ENCODE results near the gene ADAMTS2.

ADAMTS2 gene

DNA sequence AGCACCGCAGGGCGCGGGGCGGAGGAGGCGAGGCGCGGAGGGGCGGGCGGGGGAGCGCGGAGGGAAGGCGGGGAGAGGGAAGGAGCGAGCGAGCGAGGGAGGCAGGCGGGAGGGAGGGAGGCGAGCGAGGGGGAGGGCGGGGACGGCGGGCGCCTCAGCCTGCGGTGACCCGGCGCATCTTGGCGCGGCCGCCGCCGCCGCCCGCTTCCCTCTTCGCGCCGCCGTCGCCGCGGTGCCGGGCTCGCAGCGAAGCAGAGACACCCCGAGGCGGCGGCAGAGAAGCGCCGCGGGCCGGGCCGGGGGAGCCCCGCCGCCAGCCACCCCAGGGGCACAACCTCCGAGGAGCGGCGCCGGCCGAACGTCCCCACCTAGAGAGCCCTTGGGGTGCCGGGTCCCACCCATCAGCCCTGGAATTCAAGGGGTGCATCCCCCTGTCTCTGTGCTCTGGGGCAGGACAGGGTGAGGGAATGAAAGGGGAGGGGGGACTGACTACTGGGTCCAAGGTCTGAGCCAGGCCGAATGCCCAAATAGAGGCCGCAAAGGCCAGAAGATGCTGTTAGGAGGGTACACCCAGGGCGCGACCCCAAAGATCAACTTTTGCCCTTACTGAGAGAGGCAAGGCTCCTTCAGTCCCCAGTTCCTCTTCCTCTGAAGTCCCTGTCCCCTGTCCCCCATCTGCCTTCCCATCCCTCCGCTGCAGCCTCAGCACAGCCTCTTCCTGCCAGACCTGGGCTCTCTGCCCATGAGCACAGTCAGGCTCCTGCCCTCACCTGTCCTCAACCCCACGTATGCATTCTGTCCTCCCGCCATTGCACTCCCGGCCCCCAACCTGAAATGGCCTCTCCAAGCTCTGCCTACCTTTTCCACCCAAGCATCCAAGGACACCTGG is at the start of gene ADAMTS2:
Gene ADAMTS2, minus strand, starts transcription at position 29 of the 889 bp plus-strand sequence. CDS start 133 bp downstream, outside the sequence.
- DNase-seq, result peak; percentile 6

DNA sequence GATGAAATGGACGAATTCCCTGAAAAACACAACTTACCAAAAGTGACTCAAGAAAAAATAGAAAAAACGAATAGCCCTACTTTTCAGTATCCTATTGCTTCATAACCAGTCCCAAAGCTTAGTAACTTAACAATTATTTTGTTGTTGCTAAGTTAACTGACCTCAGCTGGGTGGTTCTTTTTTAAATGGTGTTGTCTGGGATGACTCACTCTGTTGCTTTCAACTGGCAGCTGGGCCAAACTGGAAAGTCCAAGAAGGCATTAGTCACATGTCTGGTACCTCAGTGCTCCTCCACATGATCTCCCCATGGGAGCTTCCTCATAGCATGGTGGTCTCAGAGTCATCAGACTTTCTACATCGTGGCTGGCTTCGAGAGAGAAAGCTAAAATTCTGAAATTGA is 47.8 kb upstream of the ADAMTS2 start:
- DNase-seq, result no peak

DNA sequence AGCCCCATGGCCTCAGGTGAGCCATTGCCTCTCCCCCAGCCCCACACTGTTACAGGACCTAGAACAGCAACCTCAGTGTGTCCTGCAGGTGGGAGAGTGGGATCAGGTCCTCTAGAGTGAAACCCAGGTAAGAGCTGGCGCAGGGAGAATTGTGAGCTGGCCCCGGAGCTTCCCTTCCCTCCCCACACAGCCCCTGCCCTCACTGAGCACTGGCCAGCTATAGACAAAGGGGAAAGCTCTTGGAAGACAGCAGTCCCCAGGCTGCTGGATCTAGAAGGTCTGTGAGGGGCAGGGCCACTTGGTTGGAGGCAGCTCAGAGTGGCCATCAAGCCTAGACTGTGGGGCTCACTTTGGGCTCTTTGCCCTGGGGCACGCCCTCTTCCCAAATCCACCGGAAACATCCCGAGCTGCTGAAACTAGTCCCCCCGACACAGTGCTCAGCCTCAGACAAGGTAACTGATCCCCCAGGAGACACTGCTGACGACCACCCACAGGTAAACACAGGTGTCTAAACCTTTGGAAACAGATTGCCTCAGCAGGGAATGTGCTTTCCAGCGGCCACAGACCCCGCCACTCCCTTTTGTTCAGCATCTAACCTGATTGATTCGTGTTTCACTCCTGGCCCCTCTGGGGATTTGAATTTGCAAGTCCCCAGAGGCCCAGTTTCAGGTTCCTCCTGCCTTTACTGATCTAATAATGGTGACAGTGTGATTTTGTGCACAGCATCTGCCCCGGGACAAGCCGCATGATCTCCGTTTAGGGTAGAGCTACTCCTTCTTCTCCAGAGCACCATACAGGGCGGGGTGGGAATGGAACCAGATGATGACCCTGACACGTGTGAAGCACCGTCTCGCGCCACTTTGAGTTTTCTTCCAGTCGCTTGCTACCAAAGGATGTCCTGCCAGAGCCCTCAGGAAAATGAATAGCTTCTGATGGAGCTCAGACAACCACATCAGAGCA is 42.2 kb upstream of the ADAMTS2 start:
- no peak for DNase-seq

DNA sequence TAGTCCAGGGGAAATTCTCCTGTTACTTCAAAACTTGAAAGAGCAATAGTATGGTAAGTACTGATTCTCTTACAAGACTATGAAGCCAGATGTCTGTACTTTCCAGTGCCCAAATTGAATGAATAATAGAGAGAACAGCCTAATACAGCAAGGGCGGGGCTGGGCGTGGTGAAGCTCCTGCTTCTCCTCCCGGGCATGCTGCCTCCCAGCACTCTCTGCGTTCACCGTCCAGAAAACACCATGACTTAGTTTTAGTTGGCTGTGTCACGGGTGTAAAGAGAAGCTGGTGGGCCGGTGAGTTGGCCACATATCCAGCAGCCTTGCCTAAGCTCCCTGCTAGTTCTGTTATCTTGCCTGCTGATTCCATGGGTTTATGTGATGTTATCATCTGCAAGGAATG is 40.7 kb upstream of the ADAMTS2 start:
- DNase-seq, result no peak

DNA sequence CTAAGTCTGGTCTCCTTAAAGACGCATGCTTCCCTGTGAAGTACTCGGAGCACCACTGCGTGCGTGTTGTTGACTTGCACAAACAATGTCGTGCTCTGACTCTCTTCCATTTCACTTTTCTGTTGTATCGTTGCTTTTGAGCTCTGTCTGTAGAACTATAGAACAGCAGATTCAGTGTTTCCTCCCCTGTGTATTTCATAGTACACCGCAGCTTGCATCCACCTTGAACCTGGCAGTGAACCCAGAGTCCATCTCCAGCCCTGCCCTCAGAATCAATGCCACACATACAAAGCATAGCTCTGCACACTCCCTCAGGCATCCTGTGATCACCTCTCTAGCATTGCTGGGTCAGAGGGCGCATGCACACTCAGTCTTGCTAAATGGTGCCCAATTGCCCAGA is 37.2 kb upstream of the ADAMTS2 start:
- no peak for DNase-seq

DNA sequence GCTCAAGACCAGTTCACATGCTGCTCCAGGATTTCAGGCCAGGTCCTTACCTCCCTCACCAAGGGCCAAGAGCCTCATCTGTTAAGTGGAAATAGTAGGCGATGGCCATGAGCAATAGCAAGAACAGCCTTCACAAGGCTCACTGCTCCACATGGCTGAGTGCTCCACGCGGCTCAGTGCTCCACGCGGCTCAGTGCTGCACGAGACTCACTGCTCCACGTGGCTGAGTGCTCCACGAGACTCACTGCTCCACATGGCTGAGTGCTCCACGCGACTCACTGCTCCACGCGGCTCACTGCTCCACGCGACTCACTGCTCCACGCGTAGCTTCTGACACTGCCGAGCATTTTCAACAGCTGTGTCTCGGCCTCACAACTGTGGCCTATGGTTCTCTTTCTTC is 36.4 kb upstream of the ADAMTS2 start:
- DNase-seq, result no peak

DNA sequence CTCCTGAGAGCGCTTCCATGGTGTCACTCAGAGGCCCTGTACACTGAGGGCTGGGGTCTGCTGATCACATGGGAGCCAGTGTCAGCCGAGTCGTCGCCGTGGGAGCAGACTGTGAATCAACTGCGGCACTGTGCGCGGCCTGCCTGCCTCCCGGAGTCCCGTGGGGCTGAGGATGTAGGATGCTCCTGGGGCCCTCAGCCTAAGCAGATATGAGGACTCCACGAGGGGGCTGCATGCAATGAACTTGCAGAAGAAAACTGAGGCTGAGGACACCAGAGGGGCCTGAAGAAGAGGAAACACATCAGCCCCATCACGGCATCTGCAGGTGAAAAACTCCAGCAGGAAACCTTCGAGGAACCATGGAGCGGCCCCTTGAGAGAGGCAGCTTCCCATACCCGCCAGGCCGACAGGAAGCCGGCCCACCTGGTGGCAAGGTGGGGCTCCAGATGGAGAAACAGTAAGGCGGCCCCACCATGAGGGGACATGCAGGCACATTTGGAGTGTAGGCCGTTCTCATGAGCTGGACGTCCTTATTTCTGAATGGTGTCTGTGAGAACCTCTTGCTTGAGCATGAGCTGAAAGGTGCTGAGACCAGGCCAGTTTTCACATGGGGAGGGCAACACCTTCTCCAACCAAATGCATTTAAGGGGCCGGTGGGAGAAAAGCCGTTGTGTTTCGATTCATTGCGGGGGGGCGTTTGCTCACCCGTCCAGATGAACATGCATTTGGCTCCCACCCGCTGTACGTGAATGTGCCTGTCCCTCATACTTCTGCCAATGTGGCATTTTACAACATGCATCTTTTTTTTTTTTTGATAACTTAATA is 35.2 kb upstream of the ADAMTS2 start:
- no peak for DNase-seq

DNA sequence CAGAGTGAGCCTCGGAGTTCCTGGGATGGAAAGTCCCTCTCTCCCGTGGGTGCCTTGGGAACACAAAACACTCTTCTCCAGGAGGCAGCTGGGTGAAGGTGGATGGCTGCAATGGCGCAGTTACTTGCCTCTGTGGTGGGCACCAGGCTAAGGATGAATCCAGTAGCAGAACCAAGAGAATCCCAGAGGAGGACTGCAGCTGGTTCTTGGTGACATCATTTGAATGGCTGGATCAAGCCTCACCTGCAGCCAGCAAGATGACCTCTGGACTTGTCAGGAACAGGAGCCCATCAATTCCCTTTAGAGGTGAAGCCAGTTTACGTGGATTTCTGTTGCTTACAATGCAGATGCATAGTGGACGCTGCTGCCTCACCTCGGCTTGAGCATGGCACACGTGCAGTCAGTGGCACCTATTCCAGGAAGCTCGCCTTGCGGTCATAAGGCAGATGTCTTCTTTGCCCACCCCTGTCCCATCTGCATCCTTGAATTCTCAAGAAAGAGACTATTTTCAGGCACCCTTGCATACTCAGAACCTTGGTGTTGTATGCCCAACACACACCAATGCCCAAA is 34.1 kb upstream of the ADAMTS2 start:
- DNase-seq, result no peak

DNA sequence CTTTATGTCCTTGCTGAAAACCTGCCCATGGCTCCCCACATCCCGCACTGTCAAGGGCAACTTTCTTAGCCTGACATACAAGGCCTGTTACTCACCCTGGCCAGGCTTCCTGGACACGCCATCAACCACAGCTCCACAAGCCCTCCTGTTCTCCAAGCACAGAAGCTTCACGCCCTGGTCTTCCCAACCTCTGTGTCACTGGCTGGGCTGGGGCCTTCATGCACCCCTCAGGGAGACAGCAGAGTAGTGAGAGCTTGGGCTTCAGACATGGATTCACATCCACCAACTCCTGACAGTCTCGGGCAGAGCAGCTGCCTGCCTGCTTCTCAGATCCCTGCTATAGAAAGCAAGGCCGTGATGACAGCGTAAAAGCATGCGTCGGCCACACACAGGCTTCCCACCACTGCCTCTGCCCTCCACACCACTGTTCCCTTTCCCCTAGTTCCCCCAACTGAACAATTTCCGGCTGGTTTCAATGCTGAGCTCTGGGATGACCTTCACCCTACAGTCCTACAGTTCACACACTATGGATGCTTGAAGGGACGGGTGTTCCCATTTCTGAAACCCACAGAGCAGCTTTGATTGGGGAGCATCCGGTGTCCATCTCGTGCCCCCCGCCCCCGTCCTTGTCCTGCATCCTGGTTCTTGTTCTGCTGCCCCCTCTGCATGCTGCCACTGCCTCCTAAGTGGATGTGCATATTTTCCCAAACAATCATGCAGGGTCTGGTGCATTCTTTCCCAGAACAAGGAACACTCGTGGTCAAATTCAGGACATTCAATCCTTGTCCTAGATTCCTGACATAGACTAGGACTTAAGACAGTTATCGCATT is 33.4 kb upstream of the ADAMTS2 start:
- DNase-seq, result no peak

DNA sequence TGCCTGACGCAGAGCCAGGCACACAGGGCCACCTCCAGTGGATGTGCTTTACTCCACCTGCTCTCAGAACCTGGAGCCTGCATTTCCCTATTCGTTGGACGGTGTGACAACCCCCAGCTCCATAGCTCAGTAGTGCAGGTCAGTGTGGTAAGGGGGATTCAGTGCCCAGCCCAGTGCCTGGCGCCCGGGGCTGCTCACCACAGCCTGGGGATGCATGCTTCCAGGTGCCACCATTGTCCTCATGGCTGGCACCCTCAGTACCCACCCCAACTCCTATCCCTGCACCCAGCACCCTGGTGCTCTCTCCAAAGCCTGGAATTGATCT is 32.8 kb upstream of the ADAMTS2 start:
- no peak for DNase-seq

DNA sequence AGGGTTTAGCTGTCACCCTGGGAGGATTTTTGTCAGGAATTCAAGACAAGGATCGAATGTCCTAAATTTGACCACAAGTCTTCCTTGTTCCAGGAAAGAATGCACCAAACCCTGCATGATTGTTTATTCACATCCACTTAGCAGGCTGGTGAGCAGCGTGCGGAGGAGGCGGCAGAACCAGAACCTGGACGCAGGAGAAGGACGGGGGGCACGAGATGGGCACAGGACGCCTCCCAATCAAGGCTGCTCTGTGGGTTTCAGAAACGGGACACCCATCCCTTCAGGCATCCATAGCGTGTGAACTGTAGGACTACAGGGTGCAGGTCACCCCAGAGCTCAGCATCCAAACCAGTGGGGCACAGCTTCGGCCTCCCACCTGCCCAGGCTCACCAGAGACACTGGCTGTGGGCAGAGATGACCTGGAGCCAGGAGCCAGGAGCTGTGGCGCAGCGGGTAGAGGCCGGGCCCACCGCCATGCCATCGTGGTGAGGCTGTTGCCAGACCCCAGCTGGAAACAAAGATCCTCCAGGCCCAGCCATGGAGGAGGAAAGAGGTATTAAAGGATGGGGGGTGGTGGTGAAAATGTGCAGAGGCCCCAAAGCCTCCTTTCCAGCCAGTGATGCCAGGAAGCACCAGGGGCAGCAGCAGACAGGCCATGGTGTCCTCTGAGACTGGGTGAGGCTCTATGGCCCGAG is 32.3 kb upstream of the ADAMTS2 start:
- DNase-seq, result no peak

DNA sequence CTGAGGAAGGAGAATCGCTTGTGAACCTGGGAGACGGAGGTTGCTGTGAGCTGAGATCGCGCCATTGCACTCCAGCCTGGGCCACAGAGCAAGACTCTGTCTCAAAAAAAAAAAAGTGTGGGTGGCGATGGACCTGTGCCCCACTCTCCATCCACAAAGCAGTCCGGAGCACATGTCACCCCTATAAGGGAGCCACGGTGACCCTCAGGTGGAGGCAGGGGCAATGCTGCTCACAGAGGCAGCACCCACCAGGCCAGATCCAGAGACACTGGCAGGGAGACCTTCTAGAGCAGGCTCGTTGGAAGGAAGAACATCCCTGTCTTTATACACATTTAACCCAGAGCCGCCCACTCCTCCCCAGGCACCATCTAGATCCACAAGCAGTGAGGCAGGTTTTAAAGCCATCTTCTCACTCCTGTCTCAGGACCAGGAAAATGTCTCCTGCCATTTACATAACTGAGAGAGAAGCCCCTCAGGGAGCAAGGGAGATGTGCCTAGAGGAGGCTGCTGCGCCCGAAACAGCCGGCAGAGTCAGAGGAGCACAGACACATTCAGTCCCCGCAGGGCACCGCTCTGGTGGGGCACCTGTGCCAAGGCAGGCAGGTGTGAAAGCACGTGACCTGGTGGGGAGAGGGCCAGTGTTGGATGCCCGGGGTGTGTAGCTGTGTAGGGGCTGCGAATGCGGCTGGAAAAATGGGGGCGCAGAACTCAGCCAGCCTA is 31.6 kb upstream of the ADAMTS2 start:
- no peak for DNase-seq

DNA sequence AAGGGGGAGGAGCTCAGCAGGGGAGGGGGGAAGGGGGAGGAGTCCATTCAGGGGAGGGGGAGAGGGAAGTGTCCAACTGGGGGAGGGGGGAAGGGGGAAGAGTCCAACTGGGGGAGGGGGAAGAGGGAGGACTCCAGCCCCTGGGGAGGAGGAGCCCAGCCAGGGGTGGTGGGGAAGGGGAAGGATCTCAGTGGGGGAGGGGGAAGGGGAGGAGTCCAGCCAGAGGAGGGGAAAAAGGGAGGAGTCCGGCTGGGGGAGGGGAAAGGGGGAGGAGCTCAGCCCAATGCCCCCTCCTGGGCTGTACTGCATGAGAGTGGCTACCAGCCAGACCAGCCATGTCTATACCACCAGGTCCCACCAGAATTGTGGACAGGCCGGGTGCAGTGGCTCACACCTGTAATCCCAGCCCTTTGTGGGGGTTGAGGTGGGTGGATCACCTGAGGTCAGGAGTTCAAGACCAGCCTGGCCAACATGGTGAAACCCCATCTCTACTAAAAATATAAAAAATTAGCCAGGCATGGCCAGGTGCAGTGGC is 30.6 kb upstream of the ADAMTS2 start:
- no peak for DNase-seq

DNA sequence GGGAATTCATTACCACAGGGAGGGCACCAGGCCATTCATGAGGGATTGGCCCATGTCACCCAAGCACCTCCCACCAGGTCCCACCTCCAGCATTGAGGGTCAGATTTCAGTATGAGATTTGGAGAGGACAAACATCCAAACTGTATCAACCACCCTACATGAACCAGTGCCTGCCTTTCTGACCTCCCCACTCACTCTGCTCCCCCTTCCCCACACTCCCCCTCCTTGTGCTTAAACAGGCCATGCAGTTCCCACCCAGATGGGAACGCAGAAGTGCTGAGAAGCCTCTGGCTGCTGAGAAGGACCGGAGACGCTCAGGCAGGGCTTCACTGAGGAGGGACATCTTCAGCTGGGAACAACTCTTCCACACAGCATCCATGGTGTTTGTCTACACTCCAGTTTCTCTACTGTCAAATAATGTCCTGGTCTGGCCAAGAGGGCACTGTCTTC is 30.0 kb upstream of the ADAMTS2 start:
- DNase-seq, result no peak

DNA sequence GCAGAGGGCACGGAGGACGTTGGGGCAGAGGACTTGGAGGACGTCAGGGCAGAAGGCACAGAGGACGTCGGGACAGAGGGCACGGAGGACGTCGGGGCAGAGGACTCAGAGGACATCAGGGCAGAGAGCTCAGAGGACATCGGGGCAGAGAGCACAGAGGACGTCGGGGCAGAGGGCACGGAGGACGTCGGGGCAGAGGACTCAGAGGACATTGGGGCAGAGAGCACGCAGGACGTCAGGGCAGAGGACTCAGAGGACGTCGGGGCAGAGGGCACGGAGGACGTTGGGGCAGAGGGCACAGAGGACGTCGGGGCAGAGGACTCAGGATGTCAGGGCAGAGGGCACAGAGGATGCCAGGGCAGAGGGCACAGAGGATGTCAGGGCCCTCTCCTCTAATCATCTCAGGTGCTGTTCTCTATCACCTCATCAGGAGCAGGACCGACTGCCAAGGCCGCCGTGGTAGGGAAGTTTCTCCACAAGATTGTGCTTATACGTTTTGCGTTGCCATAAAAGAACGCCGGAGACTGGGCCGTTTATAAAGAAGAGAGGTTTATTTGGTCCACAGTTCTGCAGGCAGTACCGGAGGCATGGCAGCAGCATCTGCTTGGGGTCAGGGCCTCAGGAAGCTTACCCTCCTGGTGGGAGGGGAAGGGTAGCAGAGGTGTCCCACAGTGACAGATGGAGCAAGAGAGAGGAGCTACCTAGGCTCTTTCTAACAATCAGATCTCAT is 29.4 kb upstream of the ADAMTS2 start:
- no peak for DNase-seq

DNA sequence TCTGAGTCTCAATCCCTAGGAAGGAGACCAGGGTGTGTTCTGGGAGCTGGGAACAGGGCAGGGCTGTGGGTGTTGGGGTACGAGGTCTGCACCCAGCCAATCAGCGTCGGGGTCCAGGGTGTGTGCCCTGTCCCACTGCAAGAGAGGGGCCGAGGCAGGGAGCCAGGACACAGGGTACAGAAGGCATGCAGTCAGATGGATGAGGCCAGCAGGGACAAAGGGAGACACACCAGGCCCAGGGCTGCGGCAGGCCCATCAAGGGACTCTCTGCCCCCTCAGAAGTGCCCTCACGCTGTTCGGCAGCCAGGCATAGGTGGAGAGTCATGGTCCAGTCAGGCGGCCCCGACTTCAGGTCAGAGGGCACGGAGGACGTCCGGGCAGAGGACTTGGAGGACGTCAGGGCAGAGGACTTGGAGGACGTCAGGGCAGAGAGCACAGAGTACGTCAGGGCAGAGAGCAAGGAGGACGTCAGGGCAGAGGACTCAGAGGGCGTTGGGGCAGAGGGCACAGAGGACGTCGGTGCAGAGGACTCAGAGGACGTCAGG is 28.8 kb upstream of the ADAMTS2 start:
- no peak for DNase-seq

DNA sequence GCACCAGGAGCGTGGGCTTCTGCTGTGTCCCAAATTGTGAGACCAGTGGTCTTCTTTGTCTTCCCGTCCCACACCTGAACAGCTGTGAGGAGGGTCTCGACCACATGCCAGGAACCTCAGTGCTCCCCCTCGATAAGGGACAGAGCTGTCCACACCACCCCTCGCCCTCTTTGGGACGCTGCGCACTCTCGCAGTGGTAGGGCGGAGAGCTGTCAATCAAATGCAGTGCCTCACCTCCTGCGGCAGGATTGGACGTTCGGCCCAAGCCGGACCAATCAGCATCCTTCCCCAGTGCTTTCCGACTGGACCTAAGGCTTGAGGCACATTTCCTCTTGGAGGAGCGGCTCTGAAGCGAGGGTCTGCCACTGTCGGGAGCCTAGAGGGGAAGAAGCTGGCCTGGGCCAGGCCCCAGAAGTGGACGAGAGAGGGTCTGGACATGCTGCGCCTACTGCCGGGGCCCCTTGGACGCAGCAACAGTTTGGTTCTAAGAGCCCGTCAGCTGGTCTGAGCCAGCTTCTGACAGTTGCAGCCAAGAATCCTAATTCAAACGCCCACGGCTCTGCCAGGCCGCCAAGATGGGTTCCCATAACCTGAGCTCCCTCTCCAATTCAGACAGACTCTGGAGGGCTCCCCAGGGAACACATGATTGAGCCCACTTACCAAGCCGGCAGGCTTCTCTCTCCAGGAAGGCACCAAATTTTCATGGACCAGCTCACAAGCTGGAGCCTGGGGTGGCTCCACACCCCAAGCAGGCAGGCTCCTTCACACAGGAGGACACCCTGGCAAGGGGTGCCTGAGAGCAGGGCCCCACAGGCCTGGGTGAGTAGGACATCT is 28.1 kb upstream of the ADAMTS2 start:
- no peak for DNase-seq

Measured in COR-L47 (cell line).